ENCODE data around the gene ZP1.

DNA sequence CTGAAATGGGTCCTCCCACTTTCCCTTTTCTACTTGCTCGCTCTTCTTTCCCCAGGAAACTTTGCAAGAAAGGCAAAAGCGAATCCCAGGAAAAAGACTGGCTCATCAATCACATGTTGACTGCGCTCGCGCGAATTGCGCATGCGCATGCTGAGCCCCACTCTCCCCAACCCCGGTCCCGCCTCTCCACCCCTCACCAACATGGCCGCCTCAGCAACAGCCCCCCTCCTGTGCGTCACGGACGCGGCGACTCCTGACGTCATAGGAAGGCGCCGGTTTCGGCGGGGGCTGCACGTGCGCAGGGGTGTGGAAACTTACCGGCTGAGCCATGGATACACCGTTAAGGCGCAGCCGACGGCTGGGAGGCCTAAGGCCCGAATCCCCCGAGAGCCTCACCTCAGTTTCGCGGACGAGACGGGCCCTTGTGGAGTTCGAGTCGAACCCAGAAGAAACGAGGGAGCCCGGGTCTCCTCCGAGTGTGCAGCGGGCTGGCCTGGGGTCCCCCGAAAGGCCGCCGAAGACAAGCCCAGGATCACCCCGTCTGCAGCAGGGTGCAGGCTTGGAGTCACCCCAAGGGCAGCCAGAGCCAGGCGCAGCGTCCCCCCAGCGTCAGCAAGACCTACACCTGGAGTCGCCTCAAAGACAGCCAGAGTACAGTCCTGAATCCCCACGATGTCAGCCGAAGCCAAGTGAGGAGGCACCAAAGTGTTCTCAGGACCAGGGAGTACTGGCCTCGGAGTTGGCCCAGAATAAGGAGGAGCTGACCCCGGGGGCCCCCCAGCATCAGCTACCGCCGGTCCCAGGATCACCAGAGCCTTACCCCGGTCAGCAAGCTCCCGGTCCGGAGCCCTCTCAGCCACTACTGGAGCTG is 25.3 kb upstream of the ZP1 start, which contains the start of gene CCDC86:
- TF ChIP-seq, protein P1, sequence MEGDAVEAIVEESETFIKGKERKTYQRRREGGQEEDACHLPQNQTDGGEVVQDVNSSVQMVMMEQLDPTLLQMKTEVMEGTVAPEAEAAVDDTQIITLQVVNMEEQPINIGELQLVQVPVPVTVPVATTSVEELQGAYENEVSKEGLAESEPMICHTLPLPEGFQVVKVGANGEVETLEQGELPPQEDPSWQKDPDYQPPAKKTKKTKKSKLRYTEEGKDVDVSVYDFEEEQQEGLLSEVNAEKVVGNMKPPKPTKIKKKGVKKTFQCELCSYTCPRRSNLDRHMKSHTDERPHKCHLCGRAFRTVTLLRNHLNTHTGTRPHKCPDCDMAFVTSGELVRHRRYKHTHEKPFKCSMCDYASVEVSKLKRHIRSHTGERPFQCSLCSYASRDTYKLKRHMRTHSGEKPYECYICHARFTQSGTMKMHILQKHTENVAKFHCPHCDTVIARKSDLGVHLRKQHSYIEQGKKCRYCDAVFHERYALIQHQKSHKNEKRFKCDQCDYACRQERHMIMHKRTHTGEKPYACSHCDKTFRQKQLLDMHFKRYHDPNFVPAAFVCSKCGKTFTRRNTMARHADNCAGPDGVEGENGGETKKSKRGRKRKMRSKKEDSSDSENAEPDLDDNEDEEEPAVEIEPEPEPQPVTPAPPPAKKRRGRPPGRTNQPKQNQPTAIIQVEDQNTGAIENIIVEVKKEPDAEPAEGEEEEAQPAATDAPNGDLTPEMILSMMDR (IDR thresholded peaks at IDR 0.05): peak in 2 of 6 experiments; percentile 3 to 62
- peak in 2 of 4 donors; percentile 26 to 84 for TF ChIP-seq POLR2A (IDR thresholded peaks at IDR 0.05)
